A549 (cell line): ENCODE results near the gene TNRC6B. TPM values are rescaled to one million over a fixed set of nuclear protein-coding genes. Genes with fewer than 3 reads are reported as not detected.
"Not testable (repeated sequence)": the region's sequence is repeated elsewhere in the genome, so short reads cannot be mapped to it uniquely, and the experiment has no call there.

Source experiments
- ATAC-seq, 2 experiments: fragments of 200-7000 bp in 1 of 2; fragments of >200 bp in 1 of 2; cut with Nextera tagmentation in 1 of 2; cut with Tn5 transposase in 1 of 2; 3 replicates each; pipeline versions ENCODE4 v1.8.0 to v1.9.1; 2018 to 2020; ENCODE audit warnings: mild to moderate bottlenecking in 1 of 2, moderate library complexity in 1 of 2
- CTCF ChIA-PET: fragments of 300-600 bp; sonication (Branson Sonifier 250); formaldehyde crosslinking; extraction: SDS; loops from one replicate; lab custom pipeline; 2021; ENCODE audit warnings: antibody characterized with exemption, inconsistent platforms; lab: Yijun Ruan, JAX
- POLR2A ChIA-PET: fragments of 350-600 bp; formaldehyde crosslinking; extraction: SDS; loops from one replicate; lab custom pipeline; 2021; ENCODE audit warnings: antibody characterized with exemption, inconsistent platforms; lab: Yijun Ruan, JAX
- DNase-seq, 2 experiments: peaks; one replicate each; pipeline versions ENCODE4 v3.0.0 to v3.0.0-alpha.2; 2011 to 2016; ENCODE audit warnings: low read depth in 1 of 2, low spot score in 1 of 2
- FAIRE-seq: peaks from 2 replicates; lab custom pipeline; 2011; peaks lifted over from hg19 to GRCh38; lab: Jason Lieb, UNC
- H3K27ac ChIP-seq, 2 experiments: fragments of >200 bp; sonication (Bioruptor Twin); formaldehyde crosslinking; 3 replicates each; pipeline ENCODE4 v1.5.1; 2016 to 2017
- H3K4me1 ChIP-seq: fragments of >200 bp; sonication (Bioruptor Twin); formaldehyde crosslinking; 3 replicates; pipeline ENCODE4 v1.6.1; 2016
- H3K4me2 ChIP-seq: fragments of >200 bp; sonication (Bioruptor Twin); formaldehyde crosslinking; 3 replicates; pipeline ENCODE4 v1.6.1; 2016
- H3K4me3 ChIP-seq: fragments of >200 bp; sonication (Bioruptor Twin); formaldehyde crosslinking; 3 replicates; pipeline ENCODE4 v1.5.1; 2016
- H3K9me3 ChIP-seq: fragments of >200 bp; sonication (Bioruptor Twin); formaldehyde crosslinking; 3 replicates; pipeline ENCODE4 v1.6.1; 2016
- BCL3 ChIP-seq: fragments of >200 bp; sonication (Bioruptor Twin); formaldehyde crosslinking; IDR thresholded peaks from 3 replicates; pipeline ENCODE4 v1.6.1; 2016
- CBX8 ChIP-seq: fragments of 200-600 bp; sonication (generic); IDR thresholded peaks from 2 replicates; pipeline ENCODE4 v1.6.1; 2016
- CHD4 ChIP-seq: fragments of 200-600 bp; sonication (generic); IDR thresholded peaks from 2 replicates; pipeline ENCODE4 v1.6.1; 2016; ENCODE audit warnings: antibody characterized with exemption, mild to moderate bottlenecking, borderline replicate concordance
- EP300 ChIP-seq, 2 experiments: fragments of >200 bp; sonication (Bioruptor Twin); formaldehyde crosslinking; IDR thresholded peaks; 2 replicates in 1 of 2; 3 replicates in 1 of 2; pipeline ENCODE4 v1.6.1; 2016 to 2017
- FOXS1 ChIP-seq: fragments of 250-450 bp; sonication (Bioruptor Pico); IDR thresholded peaks from 2 replicates; pipeline ENCODE4 v1.5.0; 2020; ENCODE audit warnings: mild to moderate bottlenecking, moderate library complexity
- GATA3 ChIP-seq: IDR thresholded peaks from 2 replicates; pipeline ENCODE4 v1.6.1; 2012; ENCODE audit warnings: borderline replicate concordance
- HDAC2 ChIP-seq: fragments of 200-600 bp; sonication (generic); IDR thresholded peaks from 2 replicates; pipeline ENCODE4 v1.6.1; 2016
- HES2 ChIP-seq: fragments of >200 bp; sonication (Bioruptor Twin); formaldehyde crosslinking; IDR thresholded peaks from 2 replicates; pipeline ENCODE4 v1.6.1; 2016
- HOXA7 ChIP-seq: fragments of 250-450 bp; sonication (Bioruptor Pico); IDR thresholded peaks from 2 replicates; pipeline ENCODE4 v1.5.0; 2020; ENCODE audit warnings: mild to moderate bottlenecking, moderate library complexity
- MAFK ChIP-seq: fragments of 450-650 bp; IDR thresholded peaks from 2 replicates; pipeline ENCODE4 v1.6.1; 2014; ENCODE audit not compliant: partially characterized antibody
- MAZ ChIP-seq: fragments of 150-350 bp; IDR thresholded peaks from 2 replicates; pipeline ENCODE4 v1.6.1; 2014; ENCODE audit warnings: antibody characterized with exemption, low read depth, low read length, borderline replicate concordance
- MYC ChIP-seq: IDR thresholded peaks from 2 replicates; pipeline ENCODE4 v1.6.1; 2012; ENCODE audit warnings: mild to moderate bottlenecking, inconsistent platforms, low read length, improper control_type of control experiment, borderline replicate concordance
- USF2 ChIP-seq: fragments of 450-650 bp; IDR thresholded peaks from 2 replicates; pipeline ENCODE4 v1.6.1; 2014; ENCODE audit warnings: antibody characterized with exemption
- ZNF302 ChIP-seq: fragments of 250-450 bp; sonication (Bioruptor Pico); IDR thresholded peaks from 2 replicates; pipeline ENCODE4 v1.9.0; 2021; ENCODE audit warnings: inconsistent platforms, mild to moderate bottlenecking, moderate library complexity
- WGBS: methylation state at CpG from one replicate; pipeline ENCODE4 v1.1.6; 2017; ENCODE audit errors: missing lambda C conversion rate; 5-methylcytosine and 5-hydroxymethylcytosine counted together
- polyA plus RNA-seq, 4 experiments: library from polyadenylated mRNA; depleted of rRNA in 3 of 4; stranded (reverse); fragments of >200 nt; fragmentation: RNase III in 1 of 4; extraction: RNeasy Plus Mini Kit Qiagen cat#74134 plus additional on column Dnase treatment in 1 of 4; gene quantifications; 2 replicates in 3 of 4; 3 replicates in 1 of 4; pipeline ENCODE4 v1.2.3, GENCODE V29; 2011 to 2017
- TF ChIP-seq, protein P1 (sequence below): fragments of >200 bp; sonication (Bioruptor Twin); formaldehyde crosslinking; IDR thresholded peaks from 3 replicates; pipeline ENCODE4 v1.5.1; 2016

TNRC6B gene
- polyA plus RNA-seq, 2 of the 4 experiments (the other 2 are of a cell fraction), result 4.9 to 5.0 TPM

GRCh38 chr22:40194656-40195055 is 16.9 kb downstream of the TNRC6B start:
- H3K9me3 ChIP-seq, result no peaks in the 10 kb centered on the region
- ChIA-PET CTCF (interaction anchor here (0.7 to 2.4 kb wide), 3 partner anchors 14 to 155 kb away, joined by 3 to 12 read pairs (median 4); no protein-coding TSS in a partner anchor), POLR2A (no interaction called here)
- H3K27ac ChIP-seq, result no peak overlapping the region
- FAIRE-seq (no peak), DNase-seq (no peak), ATAC-seq (no peak)
- H3K4me1 ChIP-seq, result peaks cover 9% of the 10 kb centered on the region; the same call in 1 of the 3 replicates
- no peak overlapping the region for H3K4me2 ChIP-seq
- TF ChIP-seq BCL3 (no peak), HES2 (no peak), ZNF302 (CRISPR knock-in tag) (no peak), FOXS1 (no peak), HDAC2 (no peak), MAZ (no peak), CBX8 (no peak), USF2 (no peak), EP300 (IDR thresholded peaks at IDR 0.05) (no peak), HOXA7 (no peak), CHD4 (no peak), GATA3 (no peak), MAFK (no peak)
- TF ChIP-seq, protein P1, sequence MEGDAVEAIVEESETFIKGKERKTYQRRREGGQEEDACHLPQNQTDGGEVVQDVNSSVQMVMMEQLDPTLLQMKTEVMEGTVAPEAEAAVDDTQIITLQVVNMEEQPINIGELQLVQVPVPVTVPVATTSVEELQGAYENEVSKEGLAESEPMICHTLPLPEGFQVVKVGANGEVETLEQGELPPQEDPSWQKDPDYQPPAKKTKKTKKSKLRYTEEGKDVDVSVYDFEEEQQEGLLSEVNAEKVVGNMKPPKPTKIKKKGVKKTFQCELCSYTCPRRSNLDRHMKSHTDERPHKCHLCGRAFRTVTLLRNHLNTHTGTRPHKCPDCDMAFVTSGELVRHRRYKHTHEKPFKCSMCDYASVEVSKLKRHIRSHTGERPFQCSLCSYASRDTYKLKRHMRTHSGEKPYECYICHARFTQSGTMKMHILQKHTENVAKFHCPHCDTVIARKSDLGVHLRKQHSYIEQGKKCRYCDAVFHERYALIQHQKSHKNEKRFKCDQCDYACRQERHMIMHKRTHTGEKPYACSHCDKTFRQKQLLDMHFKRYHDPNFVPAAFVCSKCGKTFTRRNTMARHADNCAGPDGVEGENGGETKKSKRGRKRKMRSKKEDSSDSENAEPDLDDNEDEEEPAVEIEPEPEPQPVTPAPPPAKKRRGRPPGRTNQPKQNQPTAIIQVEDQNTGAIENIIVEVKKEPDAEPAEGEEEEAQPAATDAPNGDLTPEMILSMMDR, result no peak
- no peak overlapping the region for H3K4me3 ChIP-seq
- 85% methylated on average over 3 of the region's 3 CpGs for WGBS

- POLR2A ChIA-PET, result interaction anchor here (1.2 kb wide), 1 partner anchor 19 kb away, joined by 5 read pairs; the partner anchor contains the start of gene TNRC6B
- no peak; a peak in 2 of 6 replicates for ATAC-seq
- no peak overlapping the region for H3K4me3 ChIP-seq
- DNase-seq, result peak in 1 of 2 experiments; percentile 6
- no peak for TF ChIP-seq MYC
- WGBS, result 57% methylated on average over 7 of the region's 7 CpGs
- no peak for FAIRE-seq
- peak overlapping the region in 1 of 2 experiments; percentile 58; a peak in 2 of 6 replicates for H3K27ac ChIP-seq
- H3K9me3 ChIP-seq, result no peaks in the 10 kb centered on the region
- peak overlapping the region; percentile 44 for H3K4me2 ChIP-seq
- CTCF ChIA-PET, result no interaction called here
- H3K4me1 ChIP-seq, result peaks cover 9% of the 10 kb centered on the region; the same call in 1 of the 3 replicates
These were observed 19.1 kb downstream of the TNRC6B start for GRCh38 chr22:40196628-40197360.

DNA sequence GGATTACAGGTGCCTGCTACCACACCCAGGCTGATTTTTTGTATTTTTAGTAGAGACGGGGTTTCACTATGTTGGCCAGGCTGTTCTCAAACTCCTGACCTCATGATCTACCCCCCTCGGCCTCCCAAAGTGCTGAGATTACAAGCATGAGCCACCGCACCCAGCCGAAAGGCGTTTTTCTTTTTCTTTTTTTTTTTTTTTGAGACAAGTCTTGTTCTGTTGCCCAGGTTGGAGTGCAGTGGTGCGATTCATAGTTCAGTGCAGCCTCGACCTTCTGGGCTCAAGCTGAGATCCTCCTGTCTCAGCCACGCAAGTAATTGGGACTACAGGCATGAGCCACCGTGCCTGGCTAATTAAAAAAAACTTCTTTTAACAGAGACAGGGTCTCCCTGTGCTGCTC is 19.7 kb downstream of the TNRC6B start:
- ATAC-seq, H3K9me3 ChIP-seq, DNase-seq, H3K27ac ChIP-seq, H3K4me2 ChIP-seq, H3K4me3 ChIP-seq, FAIRE-seq, H3K4me1 ChIP-seq, CTCF ChIA-PET: not testable (repeated sequence)
- POLR2A ChIA-PET, result interaction anchor here (1.2 kb wide), 1 partner anchor 20 kb away, joined by 5 read pairs; the partner anchor contains the start of gene TNRC6B
- WGBS, result 98% methylated on average over 8 of the region's 9 CpGs
